GM12874 (cell line): ENCODE measurements around the gene LARP1B.
A peak's percentile ranks its signal among the peaks of the same experiment; 100 is the strongest.

Experiments
- CTCF ChIP-seq: IDR thresholded peaks from 2 replicates; pipeline ENCODE4 v1.5.1; 2011; ENCODE audit warnings: low read depth, mild to moderate bottlenecking, control low read depth, low read length, moderate library complexity; ENCODE audit not compliant: insufficient read depth

Gene LARP1B

GRCh38 chr4:128177498-128177897 lies 116.4 kb downstream of the LARP1B start:
- TF ChIP-seq CTCF, result no peak

GRCh38 chr4:128186623-128187022 lies 125.5 kb downstream of the LARP1B start:
- no peak for TF ChIP-seq CTCF

DNA sequence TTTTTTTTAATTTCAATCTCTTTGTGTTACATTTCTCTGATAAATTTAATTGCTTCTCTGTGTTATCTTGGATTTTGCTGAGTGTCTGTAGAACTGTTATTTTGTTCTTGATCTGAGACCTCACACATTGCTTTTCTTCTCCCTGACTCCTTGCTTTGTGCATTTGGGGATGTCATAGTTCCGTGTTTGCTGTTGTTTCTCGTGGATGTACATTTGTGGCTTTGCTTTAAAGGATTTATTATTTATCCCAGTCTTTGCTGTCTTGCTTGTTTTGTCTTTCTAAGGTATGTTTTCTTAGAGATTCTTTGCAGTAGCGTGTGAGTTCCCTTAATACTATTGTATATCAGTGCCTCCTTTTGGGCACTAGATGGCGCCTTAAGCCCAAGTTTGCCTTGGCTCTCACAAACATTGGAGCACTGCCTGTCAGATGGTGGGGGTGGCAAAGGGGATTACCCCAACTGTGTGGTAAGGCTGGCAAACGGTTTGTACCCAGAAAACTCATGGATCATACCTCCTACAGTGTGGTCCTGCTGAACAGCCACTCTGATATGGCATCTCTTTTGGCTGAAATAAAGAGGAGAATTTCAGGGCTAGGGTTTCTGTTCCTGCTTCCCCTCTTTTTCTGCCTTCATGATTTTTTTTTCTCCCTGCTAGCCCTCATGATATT lies 130.1 kb downstream of the LARP1B start:
- peak; percentile 71 for TF ChIP-seq CTCF

GRCh38 chr4:128220286-128221235 lies 159.4 kb downstream of the LARP1B start:
- no peak for TF ChIP-seq CTCF

DNA sequence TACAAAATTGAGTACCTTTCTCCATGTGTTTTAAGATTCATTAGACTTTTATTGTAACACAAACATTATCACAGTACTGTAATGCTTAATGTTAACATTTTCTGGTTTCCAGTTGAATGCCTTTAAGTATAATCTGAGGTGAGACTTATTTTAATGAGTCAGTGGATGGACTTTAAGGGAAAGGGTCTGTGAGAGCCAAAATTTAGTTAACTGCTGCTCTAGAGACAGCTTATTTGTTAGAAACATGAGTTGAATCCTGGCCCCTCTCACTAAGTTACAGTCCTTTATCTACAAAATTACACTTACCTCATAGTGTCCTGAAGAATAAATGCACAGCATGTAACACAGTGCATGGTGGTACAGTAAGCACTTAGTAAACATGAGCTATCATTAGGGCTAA lies 160.5 kb downstream of the LARP1B start:
- no peak for TF ChIP-seq CTCF

DNA sequence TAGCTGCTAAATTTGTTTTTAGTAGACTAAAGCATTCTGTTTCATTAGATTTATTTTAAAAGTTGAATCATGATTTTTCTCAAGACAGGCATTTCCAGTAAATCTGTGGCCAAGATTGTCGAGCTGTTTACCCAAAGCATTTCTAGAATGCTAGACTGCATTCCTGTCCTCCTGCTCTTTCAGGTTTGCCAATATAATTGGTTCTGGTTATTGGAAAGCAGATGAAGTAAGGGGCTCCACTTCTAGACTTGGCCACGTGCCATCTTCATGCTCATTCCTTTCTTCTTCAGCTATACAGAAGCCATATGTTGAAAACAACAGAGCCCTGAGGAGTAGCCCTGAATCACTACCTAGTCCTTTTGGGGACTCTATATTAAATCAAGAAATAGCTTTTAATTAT lies 164.0 kb downstream of the LARP1B start:
- no peak for TF ChIP-seq CTCF

DNA sequence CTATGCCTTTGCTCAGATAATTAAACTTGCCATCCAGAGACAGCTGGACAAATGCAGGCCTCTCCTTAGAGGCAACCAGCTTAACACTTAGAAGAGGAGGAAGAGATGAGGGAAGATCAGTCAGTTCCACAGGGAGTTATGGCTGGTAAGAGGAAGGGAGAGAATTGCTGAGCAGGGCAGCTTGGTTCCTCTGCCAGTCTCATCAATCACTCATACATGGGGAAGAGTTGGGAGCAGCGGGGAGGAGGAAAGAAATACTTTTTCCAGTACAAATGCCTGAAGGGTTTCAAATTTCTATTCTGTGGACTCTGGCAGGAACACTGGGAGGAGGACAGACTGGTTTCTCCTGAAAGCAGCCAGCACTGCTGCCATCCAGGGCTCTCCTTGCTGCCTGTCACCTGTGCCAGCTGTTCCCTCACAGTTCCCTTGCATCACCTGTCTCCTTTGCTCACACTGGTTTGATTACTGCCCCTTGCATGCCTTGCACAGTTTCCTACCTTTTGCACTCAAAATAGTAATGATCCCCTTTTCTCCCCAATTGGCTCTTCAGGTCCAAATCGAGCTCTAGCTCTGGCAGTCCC lies 167.0 kb downstream of the LARP1B start:
- TF ChIP-seq CTCF, result no peak
